GM23338 (cell line): Measurements from ENCODE around the gene KXD1. TPM values are rescaled to one million over a fixed set of nuclear protein-coding genes. Genes with fewer than 3 reads are reported as not detected.
A peak's percentile ranks its signal among the peaks of the same experiment; 100 is the strongest.

ENCODE experiments used
- ATAC-seq: fragments of 200-7000 bp; cut with Tn5 transposase; 3 replicates; pipeline ENCODE4 v1.9.1; 2020
- DNase-seq: peaks from one replicate; pipeline ENCODE4 v3.0.0-alpha.2; 2015; ENCODE audit warnings: low spot score
- H2AFZ ChIP-seq: fragments of 200-600 bp; sonication (generic); 2 replicates; pipeline ENCODE4 v1.8.0; 2016; ENCODE audit warnings: antibody characterized with exemption, mild to moderate bottlenecking, moderate library complexity
- H3F3A ChIP-seq: fragments of 200-600 bp; sonication (generic); replicated peaks from 2 replicates; pipeline ENCODE4 v1.8.0; 2017; ENCODE audit warnings: antibody characterized with exemption, mixed run types, low read depth
- H3K27ac ChIP-seq: fragments of 200-600 bp; sonication (generic); 2 replicates; pipeline ENCODE4 v1.6.1; 2016; ENCODE audit warnings: low read depth
- H3K27me3 ChIP-seq: fragments of 200-600 bp; sonication (generic); 2 replicates; pipeline ENCODE4 v1.8.0; 2016; ENCODE audit warnings: mild to moderate bottlenecking, mixed run types, moderate library complexity; ENCODE audit not compliant: insufficient read depth
- H3K36me3 ChIP-seq: fragments of 200-600 bp; sonication (generic); 2 replicates; pipeline ENCODE4 v1.8.0; 2016; ENCODE audit warnings: mild to moderate bottlenecking; ENCODE audit not compliant: insufficient read depth
- H3K4me1 ChIP-seq: fragments of 200-600 bp; sonication (generic); 2 replicates; pipeline ENCODE4 v1.8.0; 2016; ENCODE audit warnings: mild to moderate bottlenecking, moderate library complexity; ENCODE audit not compliant: insufficient read depth
- H3K4me2 ChIP-seq: fragments of 200-600 bp; sonication (generic); 2 replicates; pipeline ENCODE4 v1.7.1; 2017; ENCODE audit warnings: mixed run types
- H3K4me3 ChIP-seq: fragments of 200-600 bp; sonication (generic); 2 replicates; pipeline ENCODE4 v1.6.1; 2016; ENCODE audit warnings: mixed run types
- H3K79me2 ChIP-seq: fragments of 200-600 bp; sonication (generic); replicated peaks from 2 replicates; pipeline ENCODE4 v1.8.0; 2017; ENCODE audit warnings: mild to moderate bottlenecking; ENCODE audit not compliant: insufficient read depth
- H3K9me2 ChIP-seq: fragments of 200-600 bp; sonication (generic); 2 replicates; pipeline ENCODE4 v1.8.0; 2017; ENCODE audit not compliant: insufficient read depth
- H4K20me1 ChIP-seq: fragments of 200-600 bp; sonication (generic); replicated peaks from 2 replicates; pipeline ENCODE4 v1.8.0; 2017; ENCODE audit warnings: mild to moderate bottlenecking; ENCODE audit not compliant: insufficient read depth
- H3K27ac Mint-ChIP-seq: 2 replicates; pipeline ENCODE4 v1.8.0; 2020; ENCODE audit warnings: inconsistent platforms, mild to moderate bottlenecking, moderate library complexity, mixed read lengths
- H3K27me3 Mint-ChIP-seq: 3 replicates; pipeline ENCODE4 v1.8.0; 2022; ENCODE audit warnings: low read depth, mild to moderate bottlenecking, moderate library complexity, mixed read lengths, inconsistent platforms; ENCODE audit not compliant: insufficient read depth, poor library complexity
- H3K36me3 Mint-ChIP-seq: 3 replicates; pipeline ENCODE4 v1.8.0; 2021; ENCODE audit warnings: low read depth, mild to moderate bottlenecking, inconsistent platforms, moderate library complexity, mixed read lengths
- H3K4me1 Mint-ChIP-seq: 3 replicates; pipeline ENCODE4 v1.8.0; 2020; ENCODE audit warnings: mild to moderate bottlenecking, inconsistent platforms, mixed read lengths
- H3K4me3 Mint-ChIP-seq: 3 replicates; pipeline ENCODE4 v1.8.0; 2021; ENCODE audit warnings: moderate library complexity, mild to moderate bottlenecking, inconsistent platforms, mixed read lengths
- H3K9me3 Mint-ChIP-seq: 3 replicates; pipeline ENCODE4 v1.8.0; 2020; ENCODE audit warnings: moderate library complexity, mild to moderate bottlenecking, inconsistent platforms, mixed read lengths
- CREB1 ChIP-seq: fragments of 250-450 bp; sonication (Bioruptor Pico); IDR thresholded peaks from 2 replicates; pipeline ENCODE4 v1.5.0; 2020; ENCODE audit warnings: low read depth, mild to moderate bottlenecking, moderate library complexity
- EZH2 ChIP-seq: fragments of 200-600 bp; sonication (generic); IDR thresholded peaks from one replicate; pipeline ENCODE4 v1.8.0; 2017; ENCODE audit warnings: antibody characterized with exemption, mild to moderate bottlenecking, low read depth; ENCODE audit not compliant: unreplicated experiment
- EZH2phosphoT487 ChIP-seq: fragments of 200-600 bp; sonication (generic); IDR thresholded peaks from one replicate; pipeline ENCODE4 v1.8.1; 2018; ENCODE audit warnings: antibody characterized with exemption; ENCODE audit not compliant: unreplicated experiment
- STAT1 ChIP-seq: IDR thresholded peaks from one replicate; pipeline ENCODE4 v1.6.1; 2016; ENCODE audit warnings: antibody characterized with exemption; ENCODE audit not compliant: unreplicated experiment
- ZNF114 ChIP-seq: fragments of 250-450 bp; sonication (Bioruptor Pico); IDR thresholded peaks from 2 replicates; pipeline ENCODE4 v1.5.0; 2020; ENCODE audit warnings: mild to moderate bottlenecking, moderate library complexity
- polyA plus RNA-seq: library from polyadenylated mRNA; unstranded; fragments of >200 nt; fragmentation: Nextera tagmentation; extraction: Ambion mirVana; gene quantifications from 2 replicates; pipeline ENCODE4 v1.2.1, GENCODE V29; 2016
- total RNA-seq: library from RNA; depleted of rRNA; stranded (reverse); fragments of >200 nt; shearing (Covaris generic); gene quantifications from 2 replicates; pipeline ENCODE4 v1.2.3, GENCODE V29; 2014
- TF ChIP-seq, protein P1 (sequence below): IDR thresholded peaks from 2 replicates; pipeline ENCODE4 v1.6.1; 2016; ENCODE audit warnings: antibody characterized with exemption
- TF ChIP-seq, protein P2 (sequence below), 2 experiments: fragments of 200-600 bp in 1 of 2; sonication (generic) in 1 of 2; conservative IDR thresholded peaks; 2 replicates each; pipeline versions ENCODE4 v1.5.1 to v1.6.1; 2016 to 2017; ENCODE audit warnings: antibody characterized with exemption in 2 of 2, low read depth in 2 of 2, mild to moderate bottlenecking in 2 of 2, moderate library complexity in 1 of 2

Gene KXD1
- total and polyA plus RNA-seq, 2 experiments from 2014 or later: 108 to 164 TPM

DNA sequence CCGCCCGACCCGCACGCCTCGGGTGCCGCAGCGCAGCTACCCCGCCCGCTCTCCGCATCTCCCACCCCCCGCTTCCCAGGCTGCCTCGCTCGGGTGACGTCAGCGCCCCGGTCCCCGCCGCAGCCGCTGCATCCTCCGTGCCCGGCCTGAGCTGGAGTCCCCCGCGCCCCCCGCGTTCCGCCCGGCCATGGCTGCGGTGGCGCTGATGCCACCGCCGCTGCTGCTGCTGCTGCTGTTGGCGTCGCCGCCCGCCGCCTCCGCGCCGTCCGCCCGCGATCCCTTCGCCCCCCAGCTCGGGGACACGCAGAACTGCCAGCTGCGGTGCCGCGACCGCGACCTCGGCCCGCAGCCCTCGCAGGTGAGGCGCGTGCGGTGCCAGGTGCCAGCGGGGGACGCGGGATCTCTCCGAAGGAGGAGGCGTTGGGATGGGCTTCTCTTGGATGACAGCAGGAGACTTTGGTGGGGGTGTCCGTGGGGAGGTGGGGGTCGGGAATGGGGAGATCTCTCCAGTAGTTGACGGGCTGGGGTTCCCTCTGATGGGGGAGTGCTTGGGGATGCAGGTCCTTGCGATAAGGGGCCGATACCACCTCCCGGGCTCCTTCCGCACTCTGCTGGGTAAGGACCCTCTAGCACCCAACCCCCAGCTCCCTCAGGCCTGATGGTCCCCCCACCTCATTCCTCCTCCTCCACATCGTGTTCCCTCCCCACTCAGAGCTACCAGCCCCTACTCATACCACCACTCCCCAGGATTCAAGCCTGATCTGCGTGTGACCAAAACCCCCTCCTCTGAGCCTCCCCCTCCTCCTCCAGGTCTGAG, 55.3 kb downstream of the KXD1 start, which contains the start of gene TMEM59L:
Gene TMEM59L, plus strand, starts transcription at position 99 of the 817 bp plus-strand sequence. Its CDS starts 89 bp downstream, at position 188.
- peak within 1 kb of the TSS; percentile 72 for H2AFZ ChIP-seq
- ATAC-seq (peak; percentile 18), DNase-seq (peak; percentile 65)
- no peaks in the 10 kb centered on the region for H4K20me1 ChIP-seq
- H3K27ac ChIP-seq: no peak within 1 kb of the TSS
- Mint-ChIP-seq H3K36me3 (peaks cover 7% of the 10 kb centered on the region), H3K9me3 (peaks cover 7% of the 10 kb centered on the region; the same call in 2 of the 3 replicates), H3K4me3 (peak within 1 kb of the TSS; percentile 80), H3K27me3 (peaks cover 74% of the 10 kb centered on the region), H3K27ac (no peak within 1 kb of the TSS), H3K4me1 (peaks cover 38% of the 10 kb centered on the region)
- peaks cover 82% of the 10 kb centered on the region for H3K27me3 ChIP-seq
- H3F3A ChIP-seq: peaks cover 24% of the 10 kb centered on the region
- peaks cover 49% of the 10 kb centered on the region for H3K4me1 ChIP-seq
- H3K79me2 ChIP-seq: no peaks in the 10 kb centered on the region
- no peaks in the 10 kb centered on the region for H3K36me3 ChIP-seq
- peak within 1 kb of the TSS; percentile 76 for H3K4me3 ChIP-seq
- peak within 1 kb of the TSS; percentile 94 for H3K4me2 ChIP-seq
- 0 out of 2 replicates have a peak, but pooled peaks cover 6% of the 10 kb centered on the region for H3K9me2 ChIP-seq
- TF ChIP-seq EZH2phosphoT487 (no peak), EZH2 (peak; percentile 71), CREB1 (CRISPR knock-in tag) (peak; percentile 76)

DNA sequence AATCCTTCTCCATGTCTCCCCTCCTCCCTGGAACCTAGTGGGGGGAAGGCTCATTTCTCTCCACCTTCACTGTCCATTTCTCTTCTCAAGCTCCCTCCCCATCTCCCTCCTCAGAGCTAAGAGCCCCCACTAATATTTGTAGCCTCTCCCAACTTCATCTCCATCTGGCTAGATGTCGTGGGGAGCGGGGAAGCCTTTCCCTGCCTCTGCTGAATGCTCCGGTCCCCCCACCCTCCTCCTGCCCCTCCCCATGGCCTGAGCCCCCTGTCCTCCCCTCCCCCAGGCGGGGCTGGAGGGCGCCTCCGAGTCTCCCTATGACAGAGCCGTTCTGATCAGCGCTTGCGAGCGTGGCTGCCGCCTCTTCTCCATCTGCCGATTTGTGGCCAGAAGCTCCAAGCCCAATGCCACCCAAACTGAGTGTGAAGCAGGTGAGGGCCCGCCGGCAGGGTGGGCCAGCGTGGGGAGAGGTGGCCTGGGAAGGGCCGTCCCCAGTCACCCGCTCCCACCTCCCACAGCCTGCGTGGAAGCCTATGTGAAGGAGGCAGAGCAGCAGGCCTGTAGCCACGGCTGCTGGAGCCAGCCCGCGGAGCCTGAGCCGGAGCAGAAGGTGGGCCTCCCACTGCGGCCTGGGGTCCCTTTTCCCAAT, 56.0 kb downstream of the KXD1 start:
- 0 out of 2 replicates have a peak, but pooled peaks cover 6% of the 10 kb centered on the region for H3K9me2 ChIP-seq
- ATAC-seq (peak; percentile 8), DNase-seq (peak; percentile 40)
- H3K79me2 ChIP-seq: no peaks in the 10 kb centered on the region
- H3F3A ChIP-seq: peaks cover 17% of the 10 kb centered on the region; the same call in 1 of the 2 replicates
- H3K27ac ChIP-seq: no peak overlapping the region
- no peak overlapping the region for H2AFZ ChIP-seq
- TF ChIP-seq EZH2: peak; percentile 64
- TF ChIP-seq, protein P1, sequence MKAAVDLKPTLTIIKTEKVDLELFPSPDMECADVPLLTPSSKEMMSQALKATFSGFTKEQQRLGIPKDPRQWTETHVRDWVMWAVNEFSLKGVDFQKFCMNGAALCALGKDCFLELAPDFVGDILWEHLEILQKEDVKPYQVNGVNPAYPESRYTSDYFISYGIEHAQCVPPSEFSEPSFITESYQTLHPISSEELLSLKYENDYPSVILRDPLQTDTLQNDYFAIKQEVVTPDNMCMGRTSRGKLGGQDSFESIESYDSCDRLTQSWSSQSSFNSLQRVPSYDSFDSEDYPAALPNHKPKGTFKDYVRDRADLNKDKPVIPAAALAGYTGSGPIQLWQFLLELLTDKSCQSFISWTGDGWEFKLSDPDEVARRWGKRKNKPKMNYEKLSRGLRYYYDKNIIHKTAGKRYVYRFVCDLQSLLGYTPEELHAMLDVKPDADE: no peak
- H3K4me1 Mint-ChIP-seq: peaks cover 33% of the 10 kb centered on the region
- peaks cover 7% of the 10 kb centered on the region for H3K36me3 Mint-ChIP-seq
- no peaks in the 10 kb centered on the region for H4K20me1 ChIP-seq
- no peak overlapping the region for H3K27ac Mint-ChIP-seq
- H3K4me3 ChIP-seq: peak overlapping the region; percentile 76
- H3K27me3 Mint-ChIP-seq: peaks cover 67% of the 10 kb centered on the region
- H3K9me3 Mint-ChIP-seq: peaks cover 7% of the 10 kb centered on the region; the same call in 2 of the 3 replicates
- H3K36me3 ChIP-seq: no peaks in the 10 kb centered on the region
- peak overlapping the region; percentile 73 for H3K4me3 Mint-ChIP-seq
- peaks cover 42% of the 10 kb centered on the region for H3K4me1 ChIP-seq
- H3K27me3 ChIP-seq: peaks cover 75% of the 10 kb centered on the region
- H3K4me2 ChIP-seq: peak overlapping the region; percentile 94

DNA sequence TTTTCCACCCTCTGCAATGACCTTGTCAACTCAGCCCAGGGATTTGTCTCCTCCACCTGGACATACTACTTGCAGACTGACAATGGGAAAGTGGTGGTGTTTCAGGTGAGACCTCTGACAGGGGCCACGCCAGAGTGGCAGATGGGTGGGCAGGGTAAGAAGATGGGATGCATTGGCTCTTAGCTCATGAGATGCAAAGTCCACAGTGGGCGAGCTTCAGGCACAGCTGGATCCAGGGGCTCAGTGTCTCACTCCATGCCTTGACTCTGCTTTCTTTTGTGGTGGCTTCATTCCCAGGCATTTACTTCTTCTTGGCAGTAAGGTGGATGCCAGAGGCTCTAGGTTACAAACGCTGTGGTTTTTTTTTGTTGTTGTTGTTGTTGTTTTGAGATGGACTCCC, 58.4 kb downstream of the KXD1 start:
- no peak overlapping the region for H3K4me3 Mint-ChIP-seq
- H3K27me3 Mint-ChIP-seq: peaks cover 46% of the 10 kb centered on the region
- peaks cover 7% of the 10 kb centered on the region; the same call in 2 of the 3 replicates for H3K9me3 Mint-ChIP-seq
- H3K4me1 Mint-ChIP-seq: peaks cover 14% of the 10 kb centered on the region
- H3K27ac ChIP-seq: no peak overlapping the region
- no peak overlapping the region for H3K27ac Mint-ChIP-seq
- no peaks in the 10 kb centered on the region for H3K79me2 ChIP-seq
- peaks cover 52% of the 10 kb centered on the region for H3K27me3 ChIP-seq
- H3K36me3 Mint-ChIP-seq: peaks cover 7% of the 10 kb centered on the region
- no peaks in the 10 kb centered on the region for H4K20me1 ChIP-seq
- H3K4me3 ChIP-seq: no peak overlapping the region
- peaks cover 3% of the 10 kb centered on the region; the same call in 1 of the 2 replicates for H3F3A ChIP-seq
- H2AFZ ChIP-seq: no peak overlapping the region
- ATAC-seq (no peak), DNase-seq (no peak)
- no peaks in the 10 kb centered on the region for H3K36me3 ChIP-seq
- no peak overlapping the region for H3K4me2 ChIP-seq
- peaks cover 20% of the 10 kb centered on the region; the same call in 1 of the 2 replicates for H3K4me1 ChIP-seq
- 0 out of 2 replicates have a peak, but pooled peaks cover 6% of the 10 kb centered on the region for H3K9me2 ChIP-seq
- TF ChIP-seq STAT1: no peak
- TF ChIP-seq, protein P2, sequence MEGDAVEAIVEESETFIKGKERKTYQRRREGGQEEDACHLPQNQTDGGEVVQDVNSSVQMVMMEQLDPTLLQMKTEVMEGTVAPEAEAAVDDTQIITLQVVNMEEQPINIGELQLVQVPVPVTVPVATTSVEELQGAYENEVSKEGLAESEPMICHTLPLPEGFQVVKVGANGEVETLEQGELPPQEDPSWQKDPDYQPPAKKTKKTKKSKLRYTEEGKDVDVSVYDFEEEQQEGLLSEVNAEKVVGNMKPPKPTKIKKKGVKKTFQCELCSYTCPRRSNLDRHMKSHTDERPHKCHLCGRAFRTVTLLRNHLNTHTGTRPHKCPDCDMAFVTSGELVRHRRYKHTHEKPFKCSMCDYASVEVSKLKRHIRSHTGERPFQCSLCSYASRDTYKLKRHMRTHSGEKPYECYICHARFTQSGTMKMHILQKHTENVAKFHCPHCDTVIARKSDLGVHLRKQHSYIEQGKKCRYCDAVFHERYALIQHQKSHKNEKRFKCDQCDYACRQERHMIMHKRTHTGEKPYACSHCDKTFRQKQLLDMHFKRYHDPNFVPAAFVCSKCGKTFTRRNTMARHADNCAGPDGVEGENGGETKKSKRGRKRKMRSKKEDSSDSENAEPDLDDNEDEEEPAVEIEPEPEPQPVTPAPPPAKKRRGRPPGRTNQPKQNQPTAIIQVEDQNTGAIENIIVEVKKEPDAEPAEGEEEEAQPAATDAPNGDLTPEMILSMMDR (conservative IDR thresholded peaks at IDR 0.05; ENCODE audit: low read depth in 2 of 2): no peak
- no peak for TF ChIP-seq ZNF114 (CRISPR knock-in tag)
